Body of pancreas (tissue), 4 donors: ENCODE measurements around the gene ST6GALNAC1.

ENCODE experiments used
- POLR2A ChIP-seq, 3 donors: fragments of 450-650 bp; IDR thresholded peaks; one replicate each; pipeline ENCODE4 v1.6.1; 2016; ENCODE audit warnings: antibody characterized with exemption in 3 of 3, mild to moderate bottlenecking in 2 of 3
- TF ChIP-seq, protein P1 (sequence below), 7 experiments: fragments of 450-650 bp in 4 of 7; fragments of 200-600 bp in 3 of 7; sonication (generic) in 3 of 7; IDR thresholded peaks; one replicate each; pipeline ENCODE4 v1.5.1; 2016 to 2019; ENCODE audit warnings: antibody characterized with exemption in 7 of 7

GRCh38 chr17:76685846-76686245, 42.3 kb upstream of the ST6GALNAC1 start:
- TF ChIP-seq, protein P1, sequence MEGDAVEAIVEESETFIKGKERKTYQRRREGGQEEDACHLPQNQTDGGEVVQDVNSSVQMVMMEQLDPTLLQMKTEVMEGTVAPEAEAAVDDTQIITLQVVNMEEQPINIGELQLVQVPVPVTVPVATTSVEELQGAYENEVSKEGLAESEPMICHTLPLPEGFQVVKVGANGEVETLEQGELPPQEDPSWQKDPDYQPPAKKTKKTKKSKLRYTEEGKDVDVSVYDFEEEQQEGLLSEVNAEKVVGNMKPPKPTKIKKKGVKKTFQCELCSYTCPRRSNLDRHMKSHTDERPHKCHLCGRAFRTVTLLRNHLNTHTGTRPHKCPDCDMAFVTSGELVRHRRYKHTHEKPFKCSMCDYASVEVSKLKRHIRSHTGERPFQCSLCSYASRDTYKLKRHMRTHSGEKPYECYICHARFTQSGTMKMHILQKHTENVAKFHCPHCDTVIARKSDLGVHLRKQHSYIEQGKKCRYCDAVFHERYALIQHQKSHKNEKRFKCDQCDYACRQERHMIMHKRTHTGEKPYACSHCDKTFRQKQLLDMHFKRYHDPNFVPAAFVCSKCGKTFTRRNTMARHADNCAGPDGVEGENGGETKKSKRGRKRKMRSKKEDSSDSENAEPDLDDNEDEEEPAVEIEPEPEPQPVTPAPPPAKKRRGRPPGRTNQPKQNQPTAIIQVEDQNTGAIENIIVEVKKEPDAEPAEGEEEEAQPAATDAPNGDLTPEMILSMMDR (IDR thresholded peaks at IDR 0.05), result no peak
- no peak for TF ChIP-seq POLR2A (IDR thresholded peaks at IDR 0.05)
